ENCODE measurements around the gene NCR3LG1.

NCR3LG1 gene

GRCh38 chr11:17408641-17409040 is 57.0 kb downstream of the NCR3LG1 start:
- TF ChIP-seq CTCF (IDR thresholded peaks at IDR 0.05): no peak
- Histone ChIP-seq H3K9me3 (no peaks in the 10 kb centered on the region), H3K36me3 (no peaks in the 10 kb centered on the region), H3K27ac (no peak overlapping the region), H3K4me3 (ENCODE audit: low read depth in 1 of 2, low read length in 1 of 2) (no peak overlapping the region), H3K27me3 (no peaks in the 10 kb centered on the region), H3K4me1 (ENCODE audit: control insufficient read depth in 1 of 2, insufficient read depth in 1 of 2, low read depth in 1 of 2, low read length in 1 of 2) (no peaks in the 10 kb centered on the region)

- H3K9me3 ChIP-seq: no peaks in the 10 kb centered on the region
- no peaks in the 10 kb centered on the region for H3K4me1 ChIP-seq (ENCODE audit: control insufficient read depth in 1 of 2, insufficient read depth in 1 of 2, low read depth in 1 of 2, low read length in 1 of 2)
- no peaks in the 10 kb centered on the region for H3K36me3 ChIP-seq
- H3K4me3 ChIP-seq (ENCODE audit: low read depth in 1 of 2, low read length in 1 of 2): no peak overlapping the region
- peaks cover 4% of the 10 kb centered on the region for H3K27me3 ChIP-seq
- H3K27ac ChIP-seq: no peak overlapping the region
- no peak for TF ChIP-seq CTCF (IDR thresholded peaks at IDR 0.05)
Observed at GRCh38 chr11:17410606-17411379, 59.2 kb downstream of the NCR3LG1 start.

- H3K4me1 ChIP-seq (ENCODE audit: control insufficient read depth in 1 of 2, insufficient read depth in 1 of 2, low read depth in 1 of 2, low read length in 1 of 2): no peaks in the 10 kb centered on the region
Observed at GRCh38 chr11:17411418-17411817, 59.8 kb downstream of the NCR3LG1 start.

GRCh38 chr11:17412488-17413180 is 61.0 kb downstream of the NCR3LG1 start:
- peaks cover 4% of the 10 kb centered on the region for H3K27me3 ChIP-seq
- no peaks in the 10 kb centered on the region for H3K36me3 ChIP-seq
- TF ChIP-seq CTCF (IDR thresholded peaks at IDR 0.05): no peak
- no peak overlapping the region for H3K27ac ChIP-seq
- no peaks in the 10 kb centered on the region for H3K9me3 ChIP-seq
- no peak overlapping the region for H3K4me3 ChIP-seq (ENCODE audit: low read depth in 1 of 2, low read length in 1 of 2)
- H3K4me1 ChIP-seq (ENCODE audit: control insufficient read depth in 1 of 2, insufficient read depth in 1 of 2, low read depth in 1 of 2, low read length in 1 of 2): no peaks in the 10 kb centered on the region

More at GRCh38 chr11:17411418-17411817, 59.8 kb downstream of the NCR3LG1 start:
- H3K4me3 ChIP-seq (ENCODE audit: low read depth in 1 of 2, low read length in 1 of 2): no peak overlapping the region
- H3K9me3 ChIP-seq: no peaks in the 10 kb centered on the region
- no peak for TF ChIP-seq CTCF (IDR thresholded peaks at IDR 0.05)
- peaks cover 4% of the 10 kb centered on the region for H3K27me3 ChIP-seq
- no peaks in the 10 kb centered on the region for H3K36me3 ChIP-seq
- H3K27ac ChIP-seq: no peak overlapping the region

GRCh38 chr11:17413414-17414316 is 62.1 kb downstream of the NCR3LG1 start:
- Histone ChIP-seq H3K9me3 (no peaks in the 10 kb centered on the region), H3K27ac (no peak overlapping the region), H3K27me3 (peaks cover 4% of the 10 kb centered on the region), H3K36me3 (no peaks in the 10 kb centered on the region), H3K4me3 (ENCODE audit: low read depth in 1 of 2, low read length in 1 of 2) (no peak overlapping the region), H3K4me1 (ENCODE audit: control insufficient read depth in 1 of 2, insufficient read depth in 1 of 2, low read depth in 1 of 2, low read length in 1 of 2) (no peaks in the 10 kb centered on the region)
- TF ChIP-seq CTCF (IDR thresholded peaks at IDR 0.05): no peak

Data from neutrophil (primary cell).